ENCODE measurements around the gene PSTPIP1.

The PSTPIP1 gene

DNA sequence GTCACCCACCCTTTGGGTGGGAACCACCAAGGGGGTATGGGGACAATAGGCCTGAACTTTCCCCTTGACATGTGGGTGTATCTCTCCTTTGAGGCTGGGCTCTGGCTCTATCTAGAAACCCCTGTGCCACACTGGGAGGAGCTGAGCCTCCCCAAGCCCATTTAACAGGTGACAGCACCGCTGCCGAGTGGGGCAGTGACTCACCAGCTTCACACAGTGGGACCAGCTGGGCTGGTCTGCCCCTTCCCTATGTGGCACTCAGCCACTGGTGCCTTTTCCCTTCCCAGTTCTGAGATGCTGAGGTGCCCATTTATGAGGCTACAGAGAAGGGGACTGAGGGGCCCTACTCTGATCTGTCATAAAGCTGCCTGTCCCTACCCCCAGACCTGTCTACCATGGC lies 5.1 kb downstream of the PSTPIP1 start:
- H3K27ac ChIP-seq: no peak overlapping the region
- TF ChIP-seq, protein P1, sequence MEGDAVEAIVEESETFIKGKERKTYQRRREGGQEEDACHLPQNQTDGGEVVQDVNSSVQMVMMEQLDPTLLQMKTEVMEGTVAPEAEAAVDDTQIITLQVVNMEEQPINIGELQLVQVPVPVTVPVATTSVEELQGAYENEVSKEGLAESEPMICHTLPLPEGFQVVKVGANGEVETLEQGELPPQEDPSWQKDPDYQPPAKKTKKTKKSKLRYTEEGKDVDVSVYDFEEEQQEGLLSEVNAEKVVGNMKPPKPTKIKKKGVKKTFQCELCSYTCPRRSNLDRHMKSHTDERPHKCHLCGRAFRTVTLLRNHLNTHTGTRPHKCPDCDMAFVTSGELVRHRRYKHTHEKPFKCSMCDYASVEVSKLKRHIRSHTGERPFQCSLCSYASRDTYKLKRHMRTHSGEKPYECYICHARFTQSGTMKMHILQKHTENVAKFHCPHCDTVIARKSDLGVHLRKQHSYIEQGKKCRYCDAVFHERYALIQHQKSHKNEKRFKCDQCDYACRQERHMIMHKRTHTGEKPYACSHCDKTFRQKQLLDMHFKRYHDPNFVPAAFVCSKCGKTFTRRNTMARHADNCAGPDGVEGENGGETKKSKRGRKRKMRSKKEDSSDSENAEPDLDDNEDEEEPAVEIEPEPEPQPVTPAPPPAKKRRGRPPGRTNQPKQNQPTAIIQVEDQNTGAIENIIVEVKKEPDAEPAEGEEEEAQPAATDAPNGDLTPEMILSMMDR (IDR thresholded peaks at IDR 0.05): no peak
- no peak for TF ChIP-seq ZFX (IDR thresholded peaks at IDR 0.05; ENCODE audit: borderline replicate concordance)

DNA sequence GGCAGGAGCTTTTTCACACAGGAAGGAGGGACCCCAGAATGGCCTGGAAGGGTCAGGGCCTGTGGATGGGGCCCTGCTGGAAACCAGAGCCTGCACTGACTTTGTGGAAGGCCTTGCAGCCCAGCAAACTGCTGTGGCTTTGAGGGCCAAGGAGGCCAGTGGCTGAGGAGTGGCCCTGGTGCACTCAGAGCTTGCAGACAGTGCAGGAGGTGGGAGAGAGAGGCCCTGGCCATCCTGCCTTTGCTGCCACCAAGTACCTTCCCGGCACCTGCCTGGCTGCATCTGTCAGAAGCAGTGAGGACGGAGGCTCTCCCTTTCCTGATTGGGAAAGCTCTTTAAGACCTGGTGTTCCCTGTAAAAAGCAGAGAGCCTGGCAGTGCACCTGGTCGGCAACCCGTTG lies 6.4 kb downstream of the PSTPIP1 start:
- H3K27ac ChIP-seq: no peak overlapping the region
- TF ChIP-seq, protein P1 (IDR thresholded peaks at IDR 0.05): no peak
- TF ChIP-seq ZFX (IDR thresholded peaks at IDR 0.05; ENCODE audit: borderline replicate concordance): no peak

DNA sequence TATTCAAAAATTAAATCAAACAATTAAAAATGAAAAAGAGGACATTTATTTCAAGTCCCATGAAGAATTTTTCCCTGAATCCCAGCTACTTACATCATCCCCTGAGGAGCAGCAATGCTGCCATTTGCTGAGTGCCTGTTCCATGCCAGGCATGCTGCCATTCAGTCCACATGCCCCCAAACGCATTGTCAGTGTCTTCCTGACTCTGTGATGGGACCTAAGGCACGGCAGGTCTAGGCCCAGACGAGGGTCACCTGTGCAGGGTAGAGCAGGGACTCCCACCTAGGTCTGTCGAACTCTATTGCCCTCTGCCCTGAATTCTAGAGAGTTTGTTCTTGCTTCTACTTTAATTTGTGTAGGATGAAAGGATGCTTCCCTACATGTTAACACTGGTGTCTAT lies 7.0 kb downstream of the PSTPIP1 start:
- H3K27ac ChIP-seq: no peak overlapping the region
- TF ChIP-seq, protein P1 (IDR thresholded peaks at IDR 0.05): no peak
- TF ChIP-seq ZFX (IDR thresholded peaks at IDR 0.05; ENCODE audit: borderline replicate concordance): no peak

DNA sequence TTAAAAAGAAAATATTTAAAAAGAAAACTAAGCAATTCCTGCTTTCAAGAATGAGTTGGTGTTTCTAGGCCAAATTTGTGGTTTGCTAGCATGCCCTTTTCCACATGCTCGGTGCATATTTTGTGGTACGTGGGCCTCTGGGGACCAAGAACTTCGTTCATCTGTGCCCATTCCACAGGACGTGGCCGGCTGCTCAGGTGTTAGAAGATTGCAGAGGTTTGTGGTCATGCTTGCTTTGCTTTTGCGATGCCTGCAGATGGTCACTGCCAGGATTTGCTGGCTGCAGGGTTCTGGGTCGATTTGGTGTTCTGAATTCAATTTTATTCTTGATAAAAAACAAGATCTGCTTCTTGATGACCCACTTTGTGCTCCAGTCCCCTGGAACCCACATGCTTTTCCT lies 7.5 kb downstream of the PSTPIP1 start:
- no peak overlapping the region for H3K27ac ChIP-seq

DNA sequence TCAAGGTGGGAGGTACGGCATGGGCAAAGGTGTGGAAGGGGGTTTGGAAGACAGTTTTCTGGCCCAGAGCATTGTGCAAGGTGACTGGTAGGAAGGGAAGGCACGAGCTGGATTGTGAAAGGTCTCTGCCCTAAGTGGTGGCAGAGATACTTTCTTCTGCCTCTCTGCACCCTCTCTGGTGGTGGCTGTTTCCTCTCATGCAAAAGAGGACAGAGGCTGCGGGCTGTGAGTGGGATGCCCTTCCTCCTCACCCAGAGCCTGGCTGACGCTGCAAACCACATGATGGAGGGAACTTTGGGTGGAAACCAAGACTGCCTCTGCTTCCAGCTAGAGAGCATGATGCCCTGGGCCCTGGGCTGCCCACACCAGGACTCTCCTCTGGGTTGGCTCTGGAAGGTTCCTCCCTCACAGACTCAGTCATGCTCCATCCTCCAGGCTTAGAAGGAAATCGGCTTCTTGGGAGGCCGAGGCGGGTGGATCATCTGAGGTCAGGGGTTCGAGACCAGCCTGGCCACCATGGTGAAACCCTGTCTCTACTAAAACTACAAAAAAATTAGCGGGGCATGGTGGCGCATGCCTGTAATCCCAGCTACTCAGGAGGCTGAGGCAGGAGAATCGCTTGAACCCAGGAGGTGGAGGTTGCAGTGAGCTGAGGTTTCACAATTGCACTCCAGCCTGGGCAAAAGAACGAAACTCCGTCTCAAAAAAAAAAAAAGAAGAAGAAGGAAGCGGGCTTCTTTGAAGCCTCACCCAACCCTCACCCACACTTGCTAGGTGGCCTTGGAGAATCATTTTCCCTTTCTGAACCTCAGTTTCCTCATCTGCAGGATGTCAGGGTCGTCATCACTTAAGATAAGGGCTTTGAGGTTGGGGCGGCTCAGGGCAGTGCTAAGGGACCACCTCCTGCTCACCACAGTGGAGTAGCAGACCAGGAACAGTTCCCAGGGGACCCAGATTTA lies 8.3 kb downstream of the PSTPIP1 start:
- TF ChIP-seq, protein P1 (IDR thresholded peaks at IDR 0.05): no peak
- no peak for TF ChIP-seq ZFX (IDR thresholded peaks at IDR 0.05; ENCODE audit: borderline replicate concordance)
- no peak overlapping the region for H3K27ac ChIP-seq

More for the DNA sequence above, 7.5 kb downstream of the PSTPIP1 start:
- TF ChIP-seq, protein P1 (IDR thresholded peaks at IDR 0.05): no peak
- TF ChIP-seq ZFX (IDR thresholded peaks at IDR 0.05; ENCODE audit: borderline replicate concordance): no peak

DNA sequence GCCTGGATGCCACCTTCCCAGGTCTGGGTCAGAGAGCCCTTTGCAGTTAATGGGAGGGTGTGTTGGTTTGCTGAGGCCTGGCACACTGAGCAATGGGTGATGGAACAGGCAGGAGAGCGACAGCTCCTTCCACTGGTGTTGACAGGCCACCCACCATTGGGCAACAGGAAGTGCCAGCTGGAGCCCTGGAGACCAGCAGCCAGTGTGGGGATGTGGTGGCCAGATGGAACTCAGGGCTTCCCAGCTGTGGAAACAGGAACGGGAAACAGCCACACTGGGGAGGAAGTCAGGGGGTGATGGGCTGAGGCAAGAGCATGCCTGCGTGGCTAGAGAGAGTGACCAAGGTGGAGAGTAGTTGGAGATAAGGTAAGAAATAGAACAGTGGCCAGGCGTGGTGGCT lies 9.3 kb downstream of the PSTPIP1 start:
- no peak for TF ChIP-seq ZFX (IDR thresholded peaks at IDR 0.05; ENCODE audit: borderline replicate concordance)
- TF ChIP-seq, protein P1 (IDR thresholded peaks at IDR 0.05): no peak
- no peak overlapping the region for H3K27ac ChIP-seq

DNA sequence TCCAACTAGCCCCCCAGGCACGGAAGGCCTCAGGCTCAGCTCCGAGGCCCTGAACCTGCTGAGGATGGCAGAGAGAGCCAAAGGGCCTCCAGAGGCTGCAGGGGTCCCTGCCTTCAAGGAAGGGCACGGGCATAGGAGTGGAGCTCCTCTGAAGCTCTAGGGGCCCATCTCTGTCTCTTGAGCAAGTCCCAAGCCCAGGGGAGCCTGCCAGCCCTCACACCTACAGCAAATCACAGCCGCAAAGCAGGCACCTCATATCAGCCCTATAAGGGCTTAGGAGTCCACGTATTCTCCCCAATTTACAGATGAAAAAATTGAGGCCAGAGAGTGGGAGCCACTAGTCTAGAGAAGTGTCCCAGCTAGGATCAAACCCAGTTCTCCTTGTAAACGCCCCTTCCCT lies 14.2 kb downstream of the PSTPIP1 start:
- H3K27ac ChIP-seq: no peak overlapping the region
- TF ChIP-seq ZFX (IDR thresholded peaks at IDR 0.05; ENCODE audit: borderline replicate concordance): no peak
- TF ChIP-seq, protein P1 (IDR thresholded peaks at IDR 0.05): no peak
